HCT116 (cell line): ENCODE data around the gene KLHDC4. TPM values are rescaled to one million over a fixed set of nuclear protein-coding genes. Genes with fewer than 3 reads are reported as not detected.

Experiments used
- ATAC-seq: fragments of 200-7000 bp; cut with Tn5 transposase; 2 replicates; pipeline ENCODE4 v1.9.1; 2020; ENCODE audit warnings: mild to moderate bottlenecking, moderate library complexity
- BruUV-seq: library from RNA; stranded (reverse); fragments of 400-500 nt; replicated peaks from 2 replicates; lab custom pipeline; 2021; lab: Mats Ljungman, UMichigan
- CTCF ChIA-PET: fragments of 300-600 bp; sonication (Branson Sonifier 250); formaldehyde crosslinking; loops from one replicate; lab custom pipeline; 2021; ENCODE audit warnings: antibody characterized with exemption; lab: Charles Lee
- POLR2A ChIA-PET: fragments of 300-600, 350-600 bp; sonication (Branson Sonifier 250); formaldehyde crosslinking; loops from one replicate; lab custom pipeline; 2021; ENCODE audit warnings: antibody characterized with exemption; lab: Charles Lee
- RAD21 ChIA-PET, 2 experiments: fragments of 300-600 bp; sonication (Branson Sonifier 250); formaldehyde crosslinking; loops; one replicate each; lab custom pipeline; 2023; ENCODE audit warnings: low total read pairs in 2 of 2; ENCODE audit not compliant: uncharacterized antibody in 2 of 2, unreplicated experiment in 2 of 2, low non-redundant PET in 1 of 2; lab: Charles Lee
- DNase-seq: peaks from one replicate; pipeline ENCODE4 v3.0.0-alpha.2; 2010; ENCODE audit warnings: low read depth, low spot score
- H2AFZ ChIP-seq: fragments of 200-600 bp; shearing (Covaris generic), sonication (generic); 2 replicates; pipeline ENCODE4 v1.6.1; 2017; ENCODE audit warnings: low read depth, mixed run types, mixed read lengths, antibody characterized with exemption, low read length; ENCODE audit not compliant: poor library complexity, severe bottlenecking
- H3K27ac ChIP-seq: 2 replicates; pipeline ENCODE4 v1.5.1; 2012; ENCODE audit warnings: low read depth, low read length
- H3K27me3 ChIP-seq: fragments of 200-600 bp; sonication (generic); 2 replicates; pipeline ENCODE4 v1.6.1; 2016; ENCODE audit warnings: mixed run types, low read length, mixed read lengths; ENCODE audit not compliant: insufficient read depth
- H3K36me3 ChIP-seq, 2 experiments: fragments of 200-500 bp in 1 of 2; fragments of 200-600 bp in 1 of 2; sonication (Bioruptor generic) in 1 of 2; sonication (generic) in 1 of 2; 2 replicates each; pipeline versions ENCODE4 v1.5.1 to v1.6.1; 2014 to 2016; ENCODE audit warnings: low read length in 2 of 2, inconsistent platforms in 1 of 2, mixed read lengths in 1 of 2, mixed run types in 1 of 2; ENCODE audit not compliant: insufficient read depth in 2 of 2, control insufficient read depth in 1 of 2
- H3K4me1 ChIP-seq, 2 experiments: fragments of 200-600 bp in 1 of 2; sonication (generic) in 1 of 2; 2 replicates each; pipeline versions ENCODE4 v1.5.1 to v1.6.1; 2012 to 2017; ENCODE audit warnings: low read length in 2 of 2, inconsistent platforms in 1 of 2, mild to moderate bottlenecking in 1 of 2, mixed read lengths in 1 of 2, mixed run types in 1 of 2, moderate library complexity in 1 of 2; ENCODE audit not compliant: insufficient read depth in 2 of 2, control insufficient read depth in 1 of 2
- H3K4me2 ChIP-seq: fragments of 200-600 bp; sonication (generic); 2 replicates; pipeline ENCODE4 v1.6.1; 2017; ENCODE audit warnings: mixed run types, low read length, mixed read lengths
- H3K4me3 ChIP-seq, 2 experiments: fragments of 200-600 bp in 1 of 2; sonication (generic) in 1 of 2; replicated peaks in 1 of 2; 2 replicates each; pipeline ENCODE4 v1.5.1; 2011 to 2016; ENCODE audit warnings: low read length in 2 of 2, control low read depth in 1 of 2, low read depth in 1 of 2, mild to moderate bottlenecking in 1 of 2, mixed read lengths in 1 of 2, mixed run types in 1 of 2
- H3K79me2 ChIP-seq: fragments of 200-600 bp; sonication (generic); 2 replicates; pipeline ENCODE4 v1.6.1; 2017; ENCODE audit warnings: mild to moderate bottlenecking, mixed run types, low read length, moderate library complexity, mixed read lengths; ENCODE audit not compliant: insufficient read depth
- H3K9ac ChIP-seq: fragments of 200-600 bp; sonication (generic); 2 replicates; pipeline ENCODE4 v1.6.1; 2016; ENCODE audit warnings: low read length, mixed read lengths
- H3K9me2 ChIP-seq: fragments of 200-600 bp; sonication (generic), shearing (Covaris generic); 2 replicates; pipeline ENCODE4 v1.6.1; 2017; ENCODE audit warnings: mixed run types, mild to moderate bottlenecking, moderate library complexity; ENCODE audit not compliant: insufficient read depth
- H3K9me3 ChIP-seq, 2 experiments: fragments of 200-500 bp in 1 of 2; fragments of 200-600 bp in 1 of 2; sonication (Bioruptor generic) in 1 of 2; sonication (generic) in 1 of 2; 2 replicates each; pipeline ENCODE4 v1.6.1; 2014 to 2017; ENCODE audit warnings: low read length in 2 of 2, mixed read lengths in 2 of 2, inconsistent platforms in 1 of 2, low read depth in 1 of 2, mild to moderate bottlenecking in 1 of 2, mixed run types in 1 of 2, moderate library complexity in 1 of 2; ENCODE audit not compliant: control insufficient read depth in 1 of 2, insufficient read depth in 1 of 2
- H4K20me1 ChIP-seq: fragments of 200-600 bp; sonication (generic), shearing (Covaris generic); 2 replicates; pipeline ENCODE4 v1.6.1; 2017; ENCODE audit warnings: mixed run types, mild to moderate bottlenecking, moderate library complexity; ENCODE audit not compliant: insufficient read depth
- ATF3 ChIP-seq: IDR thresholded peaks from 2 replicates; pipeline ENCODE4 v1.6.1; 2012
- CBX3 ChIP-seq: IDR thresholded peaks from 2 replicates; pipeline ENCODE4 v1.6.1; 2012; ENCODE audit warnings: low read depth
- CEBPB ChIP-seq: IDR thresholded peaks from 2 replicates; pipeline ENCODE4 v1.6.1; 2012; ENCODE audit warnings: low read depth
- CTCF ChIP-seq, 3 experiments: fragments of 200-600 bp in 1 of 3; sonication (generic) in 1 of 3; IDR thresholded peaks in 2 of 3; conservative IDR thresholded peaks in 1 of 3; 2 replicates each; pipeline ENCODE4 v1.5.1; 2012 to 2017; ENCODE audit warnings: low read depth in 2 of 3, low read length in 2 of 3, antibody characterized with exemption in 1 of 3, borderline replicate concordance in 1 of 3, control low read depth in 1 of 3, mild to moderate bottlenecking in 1 of 3, mixed read lengths in 1 of 3, mixed run types in 1 of 3, moderate library complexity in 1 of 3; ENCODE audit not compliant: insufficient read depth in 1 of 3
- EGR1 ChIP-seq: IDR thresholded peaks from 2 replicates; pipeline ENCODE4 v1.6.1; 2012; ENCODE audit warnings: low read depth
- EZH2phosphoT487 ChIP-seq: fragments of 200-600 bp; IDR thresholded peaks from 2 replicates; pipeline ENCODE4 v1.6.1; 2018; ENCODE audit warnings: antibody characterized with exemption, borderline replicate concordance
- FOSL1 ChIP-seq: IDR thresholded peaks from 2 replicates; pipeline ENCODE4 v1.6.1; 2012; ENCODE audit warnings: low read depth
- JUND ChIP-seq: IDR thresholded peaks from 2 replicates; pipeline ENCODE4 v1.6.1; 2012
- MAX ChIP-seq: IDR thresholded peaks from 2 replicates; pipeline ENCODE4 v1.6.1; 2012
- RAD21 ChIP-seq: IDR thresholded peaks from 2 replicates; pipeline ENCODE4 v1.6.1; 2012; ENCODE audit warnings: low read depth, mild to moderate bottlenecking
- TCF7L2 ChIP-seq: IDR thresholded peaks from 2 replicates; pipeline ENCODE4 v1.7.0; 2011; ENCODE audit warnings: borderline replicate concordance, inconsistent platforms; ENCODE audit not compliant: insufficient read depth, insufficient read length; ENCODE audit errors: extremely low read depth
- ZFX ChIP-seq: fragments of 450-650 bp; IDR thresholded peaks from 2 replicates; pipeline ENCODE4 v1.6.1; 2017
- intact Hi-C: fragments of 100-400 bp; cut with micrococcal nuclease; formaldehyde crosslinking; loops from 2 replicates; pipeline ENCODE4 v1.10.0; 2022
- total RNA-seq: library from RNA; stranded (reverse); gene quantifications from one replicate; pipeline ENCODE4 v1.2.1, GENCODE V29; 2021; ENCODE audit not compliant: unreplicated experiment

KLHDC4 gene
- total RNA-seq, 1 experiment from 2014 or later = 107 TPM

GRCh38 chr16:87708881-87709638 lies 56.7 kb downstream of the KLHDC4 start:
- BruUV-seq = no TSS peak
- ChIA-PET CTCF (no interaction called here), POLR2A (no interaction called here), RAD21 (no interaction called here)
- TF ChIP-seq CEBPB (no peak), EGR1 (no peak), ATF3 (no peak)
- H3K27me3 ChIP-seq = no peaks in the 10 kb centered on the region
- no peak overlapping the region for H3K4me3 ChIP-seq
- no peak overlapping the region for H3K4me2 ChIP-seq
- no peak overlapping the region for H3K9ac ChIP-seq
- peaks cover 7% of the 10 kb centered on the region; the same call in 1 of the 2 replicates for H3K79me2 ChIP-seq
- no peaks in the 10 kb centered on the region for H3K4me1 ChIP-seq
- H3K27ac ChIP-seq = no peak overlapping the region; the same call in 1 of the 2 replicates
- H2AFZ ChIP-seq = no peak overlapping the region
- ATAC-seq (no peak), DNase-seq (no peak)
- no peaks in the 10 kb centered on the region for H3K9me2 ChIP-seq
- H3K9me3 ChIP-seq = no peaks in the 10 kb centered on the region
- intact Hi-C loops = no loop called here
- H4K20me1 ChIP-seq = no peaks in the 10 kb centered on the region
- peaks cover 11 to 35% of the 10 kb centered on the region in 2 experiments; a peak in 3 of 4 replicates for H3K36me3 ChIP-seq

GRCh38 chr16:87707714-87708580 lies 57.8 kb downstream of the KLHDC4 start:
- no peak for TF ChIP-seq TCF7L2
- TF ChIP-seq EZH2phosphoT487 = no peak
- no peak for TF ChIP-seq MAX
- TF ChIP-seq CTCF (IDR thresholded peaks at IDR 0.05 in 2 of 3, conservative IDR thresholded peaks at IDR 0.05 in 1 of 3; ENCODE audit: borderline replicate concordance in 1 of 3, insufficient read depth in 1 of 3, low read depth in 2 of 3, low read length in 2 of 3) = no peak
- TF ChIP-seq RAD21 = no peak
- no peak for TF ChIP-seq JUND
- no peak for TF ChIP-seq FOSL1
- TF ChIP-seq ZFX = no peak
- TF ChIP-seq CBX3 = no peak
- Histone ChIP-seq H3K4me2 (no peak overlapping the region), H3K27ac (no peak overlapping the region), H4K20me1 (no peaks in the 10 kb centered on the region), H3K36me3 (peaks cover 7 to 38% of the 10 kb centered on the region in 2 experiments; a peak in 3 of 4 replicates), H3K79me2 (peaks cover 11% of the 10 kb centered on the region; the same call in 1 of the 2 replicates), H2AFZ (no peak overlapping the region), H3K9ac (no peak overlapping the region), H3K27me3 (no peaks in the 10 kb centered on the region), H3K9me3 (no peaks in the 10 kb centered on the region), H3K4me1 (no peaks in the 10 kb centered on the region), H3K4me3 (no peak overlapping the region), H3K9me2 (no peaks in the 10 kb centered on the region)
- CTCF ChIA-PET = no interaction called here
- intact Hi-C loops = no loop called here
- no peak for DNase-seq
- RAD21 ChIA-PET = no interaction called here
- BruUV-seq = no TSS peak
- no peak for ATAC-seq
- POLR2A ChIA-PET = no interaction called here
